Lung microvascular endothelial cell (primary cell): Measurements from ENCODE around the gene EWSR1. TPM values are rescaled to one million over a fixed set of nuclear protein-coding genes. Genes with fewer than 3 reads are reported as not detected.
"Not testable (repeated sequence)": the region's sequence is repeated elsewhere in the genome, so short reads cannot be mapped to it uniquely, and the experiment has no call there.

Experiments used
- DNase-seq, 2 donors: peaks; one replicate each; pipeline versions ENCODE4 v3.0.0 to v3.0.0-alpha.2; 2010; ENCODE audit warnings: low read depth in 2 of 2
- total RNA-seq: library from RNA; depleted of rRNA; stranded (reverse); fragments of >200 nt; gene quantifications from 2 replicates; pipeline ENCODE4 v1.2.1, GENCODE V29; 2014

Gene EWSR1
- total RNA-seq, 1 donor from 2014 or later: 115 TPM

DNA sequence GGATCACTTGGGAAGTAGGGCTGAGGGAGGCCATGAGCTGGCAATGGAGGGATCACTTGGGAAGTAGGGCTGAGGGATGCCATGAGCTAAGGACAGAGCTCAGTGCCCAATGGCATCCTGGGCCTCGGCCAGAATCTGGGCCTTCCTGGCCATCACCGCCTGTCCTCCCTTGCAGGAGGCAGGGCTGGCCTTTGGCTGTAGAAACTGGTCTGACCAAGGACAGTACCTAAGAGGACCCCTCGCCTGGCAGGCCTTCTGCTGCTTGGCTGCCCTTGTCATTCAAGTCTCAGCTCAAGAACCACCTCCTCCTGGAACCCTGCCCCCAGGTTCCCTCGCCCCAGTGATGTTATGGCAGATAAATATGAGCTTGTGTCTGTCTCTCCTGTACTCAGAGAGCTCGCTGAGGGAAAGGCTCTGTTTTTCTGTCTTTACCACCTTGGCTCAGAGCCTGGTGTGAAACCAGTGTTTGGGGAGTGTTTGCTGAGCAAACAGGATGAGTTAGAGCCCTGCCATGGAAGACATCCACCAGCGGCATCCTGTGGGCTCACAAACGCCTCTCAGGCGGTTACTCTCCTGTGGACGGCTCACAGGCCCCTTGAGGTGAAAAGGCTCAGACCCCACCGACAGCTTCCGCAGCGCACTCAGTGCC, 66.8 kb downstream of the EWSR1 start:
- peak in 1 of 2 donors; percentile 55 for DNase-seq

DNA sequence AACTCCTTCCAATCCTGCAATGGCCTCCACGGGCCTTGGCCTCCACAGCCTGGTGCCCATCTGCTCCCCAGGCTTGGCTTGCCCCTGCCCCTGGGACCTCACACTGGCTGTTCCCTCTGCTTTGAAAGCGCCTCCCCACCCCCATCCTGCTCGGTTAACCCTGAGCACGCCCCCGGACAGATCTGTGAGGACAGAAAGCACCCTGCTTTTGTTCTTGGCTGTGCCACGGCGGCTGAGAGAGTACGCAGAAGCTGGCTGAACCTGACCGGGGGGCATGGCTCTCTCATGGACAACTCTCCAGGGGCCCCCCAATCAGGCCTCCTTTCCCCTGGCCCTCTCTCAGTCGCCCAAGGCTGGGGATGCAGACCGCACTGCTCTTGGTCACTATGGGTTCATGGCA, 67.6 kb downstream of the EWSR1 start:
- no peak for DNase-seq

DNA sequence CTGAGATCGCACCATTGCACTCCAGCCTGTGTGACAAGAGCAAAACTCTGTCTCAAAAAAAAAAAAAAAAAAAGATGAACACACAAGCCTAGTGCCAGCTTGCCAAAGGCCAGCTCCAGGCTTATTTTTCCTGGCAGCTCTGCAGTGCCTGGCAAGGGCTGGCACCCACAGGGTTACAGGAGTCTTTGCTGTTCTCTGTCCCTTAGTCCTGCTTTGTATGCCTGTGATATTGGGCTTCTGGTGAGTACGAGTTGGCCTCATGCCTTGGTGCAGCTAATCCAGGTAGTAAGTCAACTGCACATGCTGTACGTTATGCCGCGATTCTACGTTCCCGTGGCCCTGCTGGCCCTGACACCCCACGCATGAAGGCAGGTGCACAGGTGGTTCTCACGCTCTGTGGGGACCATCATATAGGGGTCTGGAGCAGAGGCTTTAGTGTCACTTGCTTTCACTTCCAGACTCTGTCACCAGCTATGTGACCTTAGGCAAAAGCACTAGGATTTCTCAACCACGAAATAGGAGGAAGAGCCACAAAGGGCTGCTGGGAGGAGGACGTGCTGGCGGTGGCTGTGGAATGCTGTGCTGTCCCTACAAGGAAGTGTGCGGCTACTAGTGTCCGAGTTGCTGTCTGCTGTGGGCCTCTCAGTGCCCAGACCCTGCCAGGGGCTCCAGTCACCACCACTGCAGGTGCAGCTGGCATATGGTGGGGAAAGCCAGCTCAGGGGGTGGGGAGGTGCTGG, 68.9 kb downstream of the EWSR1 start:
- no peak for DNase-seq

DNA sequence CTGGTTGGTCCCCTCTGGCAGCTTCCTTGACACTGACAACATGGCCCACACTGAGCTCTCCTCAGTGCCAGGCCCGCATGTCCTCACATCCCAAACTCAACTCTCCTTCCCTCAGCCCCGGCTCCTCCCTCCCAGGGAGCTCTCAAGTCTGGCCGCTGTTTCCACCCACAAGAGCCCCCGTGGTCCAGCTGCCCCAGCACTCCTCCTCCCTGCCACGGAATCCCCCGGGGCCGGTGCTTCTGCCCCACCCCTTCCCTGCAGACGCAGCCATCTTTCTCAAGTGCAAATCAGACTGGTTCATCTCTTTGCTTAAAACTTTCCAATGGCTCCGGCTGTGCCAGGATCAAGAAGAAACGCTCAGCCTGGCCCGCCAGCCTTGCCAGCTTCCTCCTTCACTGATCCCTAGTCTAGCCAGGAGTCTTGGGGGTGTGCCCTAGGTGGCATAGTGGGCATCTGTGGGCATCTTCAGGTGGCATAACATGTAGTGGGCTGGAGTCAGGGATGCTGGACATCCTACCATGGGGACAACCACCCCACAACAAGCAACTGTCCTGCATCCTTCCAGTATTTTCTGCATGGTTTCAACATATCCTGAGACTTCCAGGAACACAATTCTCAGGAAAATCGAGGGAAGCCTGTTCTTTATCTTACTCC, 69.7 kb downstream of the EWSR1 start:
- DNase-seq: no peak

DNA sequence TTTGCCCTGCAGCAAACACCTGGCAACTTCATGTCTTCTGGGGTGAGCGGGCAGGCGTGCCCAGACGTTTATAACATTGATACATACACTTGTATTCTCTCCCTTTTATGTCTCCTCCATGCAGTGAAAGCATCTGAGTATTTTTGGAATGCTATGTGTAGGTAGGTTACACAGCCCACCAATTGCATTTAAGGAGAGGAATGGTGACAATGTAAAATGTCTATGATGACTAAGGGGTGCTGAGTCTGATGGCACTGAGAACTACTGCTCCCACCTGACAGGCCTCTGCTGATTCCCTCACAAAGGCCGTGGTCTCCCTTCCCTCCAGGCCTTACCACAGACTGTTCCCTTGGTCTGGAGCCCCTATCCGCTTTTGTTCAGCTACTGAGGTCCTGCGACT, 70.3 kb downstream of the EWSR1 start:
- DNase-seq: no peak

DNA sequence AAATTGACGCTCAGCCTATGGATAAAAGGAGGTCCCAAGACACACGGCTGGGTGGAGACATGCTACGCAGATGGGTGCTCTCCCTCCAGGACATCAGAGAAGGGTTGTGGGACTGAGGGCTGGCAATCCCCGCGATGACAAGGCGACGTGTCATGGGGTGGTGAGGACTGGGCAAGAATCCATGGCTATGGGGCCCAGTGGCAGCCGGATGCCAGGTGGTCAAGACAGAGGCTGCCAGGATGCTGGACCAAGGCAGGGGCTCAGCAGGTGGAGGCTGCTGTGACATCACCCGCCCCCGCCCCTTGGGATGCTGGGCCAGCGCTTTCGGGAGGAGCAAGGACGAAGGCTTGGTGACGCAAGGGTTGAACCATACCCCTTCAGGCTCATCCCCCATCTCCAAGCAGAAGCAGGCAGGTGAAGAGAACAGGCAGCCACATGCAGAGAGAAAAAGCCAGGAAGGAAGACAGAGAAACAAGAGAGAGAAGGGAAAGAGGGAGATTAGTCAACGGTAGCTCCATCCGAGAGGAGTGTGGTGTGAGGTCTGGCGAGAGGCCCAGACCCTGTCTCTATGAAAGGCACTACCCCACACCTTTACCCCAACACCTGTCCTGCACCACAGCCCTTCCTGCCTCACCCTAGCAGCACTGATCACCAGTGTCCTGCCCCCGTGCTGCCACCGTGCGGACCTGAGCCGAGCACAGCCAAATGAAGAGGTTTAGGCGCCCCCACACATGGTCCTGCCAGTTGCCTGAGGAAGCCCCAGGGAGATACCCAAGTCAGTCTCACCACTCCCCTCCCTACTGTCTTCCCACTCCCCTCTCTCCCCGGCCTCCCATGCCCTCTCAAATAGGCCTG, 71.5 kb downstream of the EWSR1 start:
- DNase-seq: no peak

DNA sequence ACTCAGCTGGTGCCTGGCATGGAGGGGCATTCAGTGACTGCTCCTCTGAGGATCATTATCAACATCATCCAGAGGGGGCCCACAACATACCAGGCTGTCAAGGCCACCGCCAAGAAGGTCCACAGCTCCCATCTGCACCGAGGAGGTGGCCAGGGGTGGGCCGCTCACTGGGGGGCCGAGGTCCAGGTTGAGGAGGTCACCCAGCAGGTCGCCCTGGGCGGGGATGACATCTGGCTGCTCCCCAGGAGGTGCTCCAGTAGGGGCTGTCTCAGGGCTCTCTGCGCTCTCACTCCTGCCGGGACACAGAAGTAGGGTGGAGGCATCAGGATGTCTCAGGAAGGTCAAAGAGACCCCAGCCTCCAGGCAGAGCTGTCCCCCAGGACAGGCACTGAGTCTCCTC, 72.5 kb downstream of the EWSR1 start:
- DNase-seq: no peak

DNA sequence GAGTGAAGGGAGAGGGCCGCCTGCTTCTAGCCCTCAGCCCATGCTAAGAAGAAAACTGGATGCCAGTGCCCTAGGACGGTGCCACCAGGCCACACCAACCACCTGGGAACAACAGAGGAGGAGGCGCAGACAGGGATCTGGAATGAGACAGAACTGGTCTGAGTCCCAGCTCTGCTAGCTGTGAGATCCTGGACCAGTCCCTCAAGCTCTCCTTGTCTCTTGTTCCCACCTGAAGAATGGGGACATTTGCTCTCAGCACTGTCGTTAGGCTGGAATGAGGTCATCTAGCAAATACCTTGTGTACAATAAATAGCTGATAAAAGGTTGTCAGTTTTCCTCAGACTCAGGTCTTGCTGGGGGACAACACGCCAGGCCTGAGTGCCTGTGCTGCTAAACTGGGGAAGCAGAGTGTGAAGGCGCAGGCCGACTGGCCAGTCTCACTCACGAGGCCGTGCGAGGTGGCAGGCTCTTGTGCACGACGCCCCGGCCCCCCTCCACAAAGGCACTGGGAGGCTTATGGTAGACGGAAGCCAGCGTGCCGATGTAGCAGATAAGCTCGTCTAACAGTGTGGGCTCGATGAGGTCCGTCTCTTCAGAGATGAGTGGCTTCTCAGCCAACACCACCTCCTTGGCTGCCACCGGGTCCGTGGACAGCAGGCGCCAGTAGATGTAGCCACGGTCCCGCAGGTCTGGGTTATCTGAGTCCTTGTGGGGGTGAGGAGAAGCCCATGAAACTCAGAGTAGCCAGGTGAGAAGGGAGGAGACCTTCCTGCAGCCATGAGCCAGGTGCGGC, 73.2 kb downstream of the EWSR1 start:
- DNase-seq: no peak

DNA sequence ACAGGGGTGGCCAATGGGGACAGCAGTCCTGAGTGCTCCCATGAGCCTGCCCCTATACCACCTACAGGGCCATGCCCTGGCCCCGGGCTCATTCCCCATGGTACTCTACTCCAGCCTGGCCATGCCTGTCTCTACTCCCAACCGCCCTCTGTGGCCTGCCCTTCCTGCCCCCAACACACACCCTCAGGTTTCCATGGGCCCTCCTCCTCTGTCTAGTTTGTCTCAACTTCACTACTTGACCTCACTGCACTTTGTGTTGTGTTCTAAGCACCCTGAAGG, 73.7 kb downstream of the EWSR1 start:
- DNase-seq: no peak

DNA sequence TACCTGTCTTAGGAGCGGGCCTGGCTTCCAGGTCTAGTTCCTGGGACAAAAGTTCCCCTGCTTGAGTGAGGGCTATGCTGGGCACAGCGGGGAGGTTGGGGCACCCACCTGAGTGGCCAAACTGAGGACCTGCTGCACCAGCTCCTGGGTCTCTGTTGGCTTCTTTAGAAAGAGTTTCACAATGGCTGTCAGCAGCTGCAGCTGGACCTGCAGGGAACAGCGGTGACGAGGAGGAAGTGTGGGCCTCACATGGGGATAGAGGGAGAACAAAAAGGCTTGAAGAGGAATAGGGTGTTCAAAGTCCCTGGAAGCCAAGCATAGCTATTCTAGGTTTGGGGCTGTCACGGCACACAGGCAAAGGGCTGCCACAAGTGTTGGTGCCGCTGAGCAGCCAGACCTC, 74.1 kb downstream of the EWSR1 start:
- no peak for DNase-seq

DNA sequence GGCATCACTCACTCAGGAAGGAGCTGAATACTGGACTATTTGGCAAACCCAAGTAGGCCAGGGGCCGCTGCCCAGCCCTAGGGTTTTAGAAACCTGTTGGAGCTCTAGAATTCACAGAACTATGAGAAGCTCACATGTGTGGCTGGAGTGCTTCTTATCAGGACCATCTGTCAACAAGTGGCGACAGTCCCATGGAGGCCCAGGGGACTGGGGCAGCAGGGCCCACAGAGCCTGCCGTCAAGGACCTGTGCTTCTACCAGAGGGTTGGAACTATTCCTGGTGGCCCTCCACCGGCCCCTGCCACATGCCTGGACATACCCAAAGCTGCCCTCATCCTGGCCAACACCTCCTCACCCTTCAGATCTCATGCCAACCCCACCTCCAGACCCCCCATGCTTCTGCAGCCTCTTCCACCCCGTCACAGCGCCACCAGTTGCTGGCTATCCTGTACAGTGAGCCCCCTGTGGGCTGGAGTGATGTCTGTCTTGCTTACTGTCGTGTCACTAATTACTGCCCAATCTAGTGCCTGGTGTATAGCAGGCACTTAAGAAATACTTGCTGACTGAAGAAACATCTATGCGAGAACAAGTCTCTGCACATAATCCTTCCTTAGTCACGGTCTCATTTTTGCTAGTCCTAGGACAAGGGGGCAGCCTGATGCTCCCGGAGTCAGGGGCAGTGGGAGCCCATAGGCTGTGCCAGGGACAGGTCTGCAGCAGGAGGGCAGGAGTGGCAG, 74.7 kb downstream of the EWSR1 start:
- no peak for DNase-seq

DNA sequence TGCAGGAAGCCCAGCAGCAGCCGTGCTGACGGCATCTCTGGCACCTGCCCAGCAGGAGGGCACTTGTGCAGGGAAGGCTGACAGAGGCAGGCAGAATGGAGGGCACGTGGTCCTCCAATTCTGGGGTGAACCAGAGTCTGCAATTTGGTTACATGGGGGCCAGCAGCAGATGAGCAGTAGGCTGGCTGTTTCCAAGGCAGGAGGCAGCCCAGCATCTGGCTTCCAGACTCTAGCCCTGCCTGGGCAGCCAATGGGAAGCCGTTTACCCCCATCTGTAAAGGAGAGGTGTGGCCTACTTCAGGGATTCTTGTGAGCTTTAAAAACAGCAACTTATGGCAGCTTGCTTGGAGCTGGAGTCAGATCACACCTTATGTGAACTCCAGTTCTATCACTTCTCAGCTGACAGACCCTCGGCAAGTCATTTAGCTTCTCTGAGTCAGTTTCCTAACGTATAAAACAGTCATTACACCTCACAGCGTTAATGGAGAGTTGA, 75.3 kb downstream of the EWSR1 start:
- peak in 1 of 2 donors; percentile 25 for DNase-seq

DNA sequence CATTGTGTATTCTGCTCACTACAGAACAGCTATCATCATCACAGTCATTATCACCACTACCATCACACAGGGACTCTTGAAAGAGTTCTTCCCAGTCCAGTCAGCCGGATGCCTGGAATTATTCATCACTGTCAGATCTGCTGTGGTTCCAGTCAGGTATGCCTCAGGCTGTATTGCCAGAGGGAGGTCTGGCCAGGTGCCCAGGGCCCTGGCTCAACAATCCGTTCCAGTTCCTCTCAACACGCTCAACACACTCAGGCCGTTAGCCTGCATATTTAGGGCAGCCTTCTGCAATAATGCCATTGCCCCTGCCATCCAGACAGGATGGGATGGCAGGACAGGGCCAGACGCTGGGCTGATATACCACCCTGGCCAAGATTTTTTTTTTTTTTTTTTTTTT, 76.1 kb downstream of the EWSR1 start:
- DNase-seq: peak; percentile 78 to 82

DNA sequence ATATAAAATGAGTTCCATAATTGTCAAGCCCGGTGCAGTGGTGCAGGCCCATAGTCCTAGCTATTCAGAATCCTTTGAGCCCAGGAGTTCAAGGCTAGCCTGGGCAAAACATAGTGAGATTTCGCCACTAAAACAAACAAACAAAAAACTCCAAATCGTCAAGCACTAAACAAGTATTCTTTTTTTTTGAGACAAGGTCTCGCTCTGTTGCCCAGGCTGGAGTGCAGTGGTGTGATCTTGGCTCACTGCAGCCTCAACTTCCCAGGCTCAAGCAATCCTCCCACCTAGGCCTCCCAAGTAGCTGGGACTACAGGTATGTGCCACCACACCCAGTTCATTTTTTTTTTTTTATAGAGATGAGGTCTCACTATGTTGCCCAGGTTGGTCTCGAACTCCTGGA, 76.8 kb downstream of the EWSR1 start:
- DNase-seq: not testable (repeated sequence)

DNA sequence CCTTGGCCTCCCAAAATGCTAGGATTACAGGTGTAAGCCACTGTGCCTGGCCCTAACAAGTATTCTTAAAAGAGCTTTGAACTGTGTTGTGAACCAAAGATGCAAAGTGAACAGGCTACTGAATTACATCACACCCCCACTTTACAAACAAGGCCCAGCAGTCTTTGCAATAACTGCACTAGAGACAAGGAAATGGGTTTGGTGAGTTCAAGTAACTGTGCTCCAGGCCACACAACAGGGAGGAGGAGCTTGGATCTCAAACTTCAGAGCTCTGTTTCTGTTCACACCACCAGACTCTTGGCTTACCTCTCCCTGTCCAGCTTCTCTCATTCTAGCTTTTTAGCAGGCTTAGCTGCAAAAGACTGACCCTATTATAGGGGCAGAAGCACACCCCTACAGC, 77.9 kb downstream of the EWSR1 start:
- no peak for DNase-seq

DNA sequence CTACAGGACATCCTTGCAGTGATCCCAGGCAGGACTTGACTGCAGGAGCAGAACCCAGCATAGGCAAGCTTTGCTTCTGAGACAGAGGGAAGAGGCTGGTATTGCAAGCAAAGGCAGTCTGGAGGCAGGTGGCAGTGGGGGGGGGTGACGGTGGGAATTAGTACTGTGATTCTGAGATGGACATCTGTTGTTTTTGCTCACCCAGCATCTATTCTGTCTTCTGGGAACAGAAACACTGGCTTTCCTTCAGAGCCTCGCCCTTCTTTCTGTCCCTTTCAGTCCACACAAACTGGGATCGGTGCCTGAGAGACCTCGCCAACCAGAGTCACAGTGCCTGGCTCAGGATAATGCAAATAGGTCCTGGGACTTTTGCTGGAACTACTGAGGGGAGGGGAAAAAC, 78.6 kb downstream of the EWSR1 start:
- DNase-seq: no peak

DNA sequence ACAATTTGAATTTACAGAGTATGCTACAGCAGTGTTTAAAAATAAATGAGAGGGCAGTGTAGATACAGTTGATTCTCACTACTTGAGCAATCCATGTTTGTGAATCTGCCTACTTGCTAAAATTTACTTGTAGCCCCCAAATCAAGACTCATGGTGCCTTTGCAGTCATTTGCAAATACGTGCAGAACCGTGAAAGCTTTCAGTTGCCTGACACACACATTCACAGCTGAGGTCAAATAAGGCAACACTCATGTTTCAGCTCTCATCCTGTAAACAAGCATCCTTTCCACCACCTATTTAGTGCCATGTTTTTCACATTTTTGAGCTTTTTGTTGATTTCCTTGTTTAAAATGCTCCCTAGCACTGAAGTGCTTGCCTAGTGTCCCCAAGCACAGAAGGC, 80.0 kb downstream of the EWSR1 start:
- no peak for DNase-seq

DNA sequence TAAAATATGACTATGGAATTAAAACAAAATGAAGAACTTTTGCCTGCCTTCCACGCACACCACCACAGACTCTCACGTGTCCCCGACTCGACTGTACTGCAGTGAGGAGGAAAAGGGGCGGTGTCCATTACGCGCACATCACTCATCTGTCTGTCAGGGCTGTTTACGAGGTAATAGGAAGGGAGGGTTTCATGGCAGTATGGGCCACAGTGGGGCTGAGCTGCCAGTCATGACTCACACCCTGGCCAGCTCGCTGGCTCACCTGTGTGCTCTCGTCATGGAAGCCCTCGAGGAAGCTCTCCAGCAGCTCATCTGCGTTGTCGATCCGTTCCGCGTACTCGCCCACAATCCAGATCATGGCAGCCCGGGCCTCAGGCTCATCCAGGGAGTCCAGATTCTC, 80.9 kb downstream of the EWSR1 start:
- no peak for DNase-seq
